ENCODE measurements around the gene TRH.

- TF ChIP-seq BHLHE40 (IDR thresholded peaks at IDR 0.05; ENCODE audit: low read depth, low read length), result no peak
- no peak for TF ChIP-seq CTCF (conservative IDR thresholded peaks at IDR 0.05; ENCODE audit: low read depth, low read length)
- no peak for TF ChIP-seq SMC3 (IDR thresholded peaks at IDR 0.05; ENCODE audit: low read depth, low read length)
- no peak for TF ChIP-seq FOS (IDR thresholded peaks at IDR 0.05; ENCODE audit: low read depth, low read length)
- TF ChIP-seq POLR2A (IDR thresholded peaks at IDR 0.05; ENCODE audit: low read depth, low read length), result no peak
- TF ChIP-seq USF2 (IDR thresholded peaks at IDR 0.05; ENCODE audit: low read depth, low read length), result no peak
- no peak for TF ChIP-seq MAFK (IDR thresholded peaks at IDR 0.05; ENCODE audit: low read depth, low read length)
- TF ChIP-seq ELK1 (IDR thresholded peaks at IDR 0.05; ENCODE audit: borderline replicate concordance, low read depth, low read length), result no peak
- no peak for TF ChIP-seq MAZ (IDR thresholded peaks at IDR 0.05; ENCODE audit: borderline replicate concordance, low read depth, low read length)
- no peak for TF ChIP-seq RCOR1 (IDR thresholded peaks at IDR 0.05; ENCODE audit: insufficient replicate concordance, low read length)
Observed at GRCh38 chr3:129944709-129945108, 29.8 kb upstream of the TRH start.
